ENCODE results near the gene ERMP1. TPM values are rescaled to one million over a fixed set of nuclear protein-coding genes. Genes with fewer than 3 reads are reported as not detected.

The ERMP1 gene
- total and polyA plus RNA-seq, 2 of the 8 experiments (the other 6 are each of a cell fraction or from before 2014, with no cell fraction given): 12.8 to 16.7 TPM

- DNase-seq (ENCODE audit: low read depth in 1 of 2, low spot score in 2 of 2): no peak
- Histone ChIP-seq H4K20me1 (replicated peaks in 1 of 2; ENCODE audit: control insufficient read depth in 1 of 2, insufficient read depth in 2 of 2, low read length in 2 of 2) (no peaks in the 10 kb centered on the region), H2BK15ac (ENCODE audit: low read length) (no peak overlapping the region), H2BK5ac (ENCODE audit: low read depth, low read length) (no peak overlapping the region), H3K4ac (replicated peaks; ENCODE audit: insufficient read length, low read depth, low read length) (no peak overlapping the region), H4K5ac (ENCODE audit: insufficient read length, low read depth, low read length) (no peak overlapping the region), H2AK5ac (ENCODE audit: low read depth, low read length) (no peak overlapping the region), H3K27me3 (replicated peaks in 1 of 4; ENCODE audit: control insufficient read depth in 3 of 4, extremely low read depth in 1 of 4, insufficient read depth in 3 of 4, low read length in 3 of 4) (no peaks in the 10 kb centered on the region), H3K9ac (replicated peaks in 1 of 4; ENCODE audit: extremely low read depth in 1 of 4, low read depth in 3 of 4, low read length in 3 of 4) (no peak overlapping the region), H2AFZ (ENCODE audit: low read length) (no peak overlapping the region), H3K9me3 (ENCODE audit: insufficient read depth in 2 of 2, low read depth in 1 of 2, low read length in 1 of 2) (0 out of 4 replicates have a peak, but pooled peaks cover 0 to 2% of the 10 kb centered on the region in 2 experiments), H4K8ac (ENCODE audit: extremely low read depth, insufficient read depth, low read length) (no peak overlapping the region), H3K23me2 (ENCODE audit: low read depth, low read length) (no peaks in the 10 kb centered on the region), H3K36me3 (ENCODE audit: control insufficient read depth in 2 of 4, insufficient read depth in 4 of 4, low read length in 3 of 4) (peaks cover 2 to 11% (median 7%) of the 10 kb centered on the region in 4 experiments; a peak in 5 of 8 replicates), H3K4me1 (replicated peaks in 1 of 4; ENCODE audit: control insufficient read depth in 3 of 4, insufficient read depth in 4 of 4, low read length in 3 of 4) (no peaks in the 10 kb centered on the region; a peak in 1 of 7 replicates), H3K4me3 (ENCODE audit: extremely low read depth in 1 of 4, insufficient read depth in 2 of 4, low read depth in 3 of 4, low read length in 4 of 4) (no peak overlapping the region), H2BK120ac (replicated peaks; ENCODE audit: low read depth, low read length) (no peak overlapping the region), H3K27ac (ENCODE audit: low read depth, low read length) (no peak overlapping the region), H3K18ac (ENCODE audit: extremely low read depth, low read length) (no peak overlapping the region), H3K23ac (ENCODE audit: insufficient read length) (no peak overlapping the region), H3K56ac (replicated peaks; ENCODE audit: insufficient read length, low read depth, low read length) (no peak overlapping the region), H2BK20ac (ENCODE audit: low read length) (no peak overlapping the region), H2BK12ac (ENCODE audit: low read depth, low read length) (no peak overlapping the region), H3K14ac (ENCODE audit: insufficient read length) (no peak overlapping the region), H4K91ac (replicated peaks; ENCODE audit: insufficient read length, low read length) (no peak overlapping the region), H3K79me1 (ENCODE audit: low read depth, low read length) (no peaks in the 10 kb centered on the region), H3K4me2 (ENCODE audit: insufficient read depth in 1 of 2, low read depth in 2 of 2, low read length in 2 of 2) (no peak overlapping the region), H3K79me2 (ENCODE audit: control insufficient read depth in 1 of 2, insufficient read depth in 2 of 2, low read length in 2 of 2) (no peaks in the 10 kb centered on the region)
- WGBS, 2 experiments (ENCODE audit: extremely low coverage in 1 of 2, insufficient coverage in 1 of 2, insufficient read length in 1 of 2, insufficient replicate concordance in 2 of 2, low coverage in 1 of 2, low lambda C conversion rate in 2 of 2, missing lambda C conversion rate in 1 of 2): 95% methylated on average over 2 of the region's 2 CpGs; no CpG with 5 or more reads in 1 of the 2 experiments
- ChIA-PET POLR2A (ENCODE audit: partially characterized antibody) (no interaction called here), CTCF (ENCODE audit: partially characterized antibody) (no interaction called here)
- FAIRE-seq: no peak
- no peak for TF ChIP-seq SIN3A (conservative IDR thresholded peaks at IDR 0.05 in 1 of 2, IDR thresholded peaks at IDR 0.05 in 1 of 2; ENCODE audit: low read depth in 1 of 2, low read length in 2 of 2)
- TF ChIP-seq CTBP2 (IDR thresholded peaks at IDR 0.05; ENCODE audit: borderline replicate concordance, insufficient read depth, insufficient read length, low read length): no peak
- no peak for TF ChIP-seq RNF2 (IDR thresholded peaks at IDR 0.05; ENCODE audit: borderline replicate concordance, low read depth, low read length, missing control alignments, poor library complexity, severe bottlenecking)
- no peak for TF ChIP-seq EZH2 (IDR thresholded peaks at IDR 0.05; ENCODE audit: low read depth, low read length, severe bottlenecking)
- TF ChIP-seq TCF12 (IDR thresholded peaks at IDR 0.05; ENCODE audit: low read depth, low read length): no peak
- TF ChIP-seq RBBP5 (IDR thresholded peaks at IDR 0.05; ENCODE audit: borderline replicate concordance, low read depth, low read length): no peak
- no peak for TF ChIP-seq RFX5 (IDR thresholded peaks at IDR 0.05; ENCODE audit: borderline replicate concordance, low read depth, low read length)
- TF ChIP-seq TEAD4 (IDR thresholded peaks at IDR 0.05; ENCODE audit: low read depth, low read length): no peak
- no peak for TF ChIP-seq TAF7 (optimal IDR thresholded peaks at IDR 0.05; ENCODE audit: borderline replicate concordance, low read depth, low read length)
- TF ChIP-seq ATF3 (IDR thresholded peaks at IDR 0.05; ENCODE audit: insufficient read depth, low read depth, low read length): no peak
- TF ChIP-seq CBX8 (IDR thresholded peaks at IDR 0.05; ENCODE audit: borderline replicate concordance, low read depth, low read length): no peak
- TF ChIP-seq SUZ12 (IDR thresholded peaks at IDR 0.05; ENCODE audit: low read length): no peak
- TF ChIP-seq MAFK (IDR thresholded peaks at IDR 0.05; ENCODE audit: low read depth, low read length): no peak
These were observed 45.7 kb downstream of the ERMP1 start for GRCh38 chr9:5787220-5787619.

Measured in H1 (cell line).